Activated T-cell treated with anti-CD3 and anti-CD28 coated beads for 24 hours (primary cell): Measurements from ENCODE around the gene PHOSPHO1.
A peak's percentile ranks its signal among the peaks of the same experiment; 100 is the strongest.
"Not testable (repeated sequence)": the region's sequence is repeated elsewhere in the genome, so short reads cannot be mapped to it uniquely, and the experiment has no call there.

Source experiments
- DNase-seq: peaks from one replicate; pipeline ENCODE4 v3.0.0-alpha.2; 2020; ENCODE audit warnings: low read depth

PHOSPHO1 gene

DNA sequence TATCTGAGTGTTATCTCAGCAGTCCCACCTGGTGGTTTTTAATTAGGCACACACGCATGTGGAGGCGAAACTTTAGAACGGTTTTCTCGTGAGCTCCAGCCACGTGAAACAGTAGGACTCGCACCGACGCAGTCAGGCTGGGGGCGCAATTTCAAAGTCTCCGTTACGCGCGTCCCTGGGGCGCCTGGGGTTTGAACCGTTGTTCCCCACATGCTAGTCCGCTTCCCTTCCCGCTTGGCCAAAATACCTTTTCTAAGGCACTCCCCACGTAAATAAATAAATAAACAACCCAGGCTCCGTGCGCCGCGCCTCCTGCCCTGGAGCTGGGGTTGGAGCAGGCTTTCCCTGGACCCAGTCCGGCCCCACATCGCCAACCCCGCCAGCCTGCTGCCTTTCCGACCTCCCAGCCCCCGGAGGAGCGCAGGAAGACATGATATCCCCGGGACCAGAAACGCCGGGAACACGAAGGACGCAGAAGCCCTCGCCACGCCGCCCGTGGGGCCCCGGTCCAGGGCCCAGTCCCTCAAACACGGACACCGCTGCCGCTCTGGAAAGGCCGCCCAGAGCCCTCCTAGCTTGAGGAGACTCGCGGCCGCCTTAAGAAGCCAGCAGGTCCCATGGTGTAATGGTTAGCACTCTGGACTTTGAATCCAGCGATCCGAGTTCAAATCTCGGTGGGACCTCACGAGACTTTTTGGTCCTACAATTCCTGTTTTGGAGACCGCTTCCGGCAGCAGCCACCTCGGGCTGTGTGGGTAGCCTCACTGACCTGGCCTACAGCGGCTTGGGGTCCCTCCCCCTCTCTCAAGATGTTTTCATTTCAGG is 38.5 kb downstream of the PHOSPHO1 start:
- peak; percentile 88 for DNase-seq

- no peak for DNase-seq
These were observed 39.1 kb downstream of the PHOSPHO1 start for GRCh38 chr17:49191409-49191916.

DNA sequence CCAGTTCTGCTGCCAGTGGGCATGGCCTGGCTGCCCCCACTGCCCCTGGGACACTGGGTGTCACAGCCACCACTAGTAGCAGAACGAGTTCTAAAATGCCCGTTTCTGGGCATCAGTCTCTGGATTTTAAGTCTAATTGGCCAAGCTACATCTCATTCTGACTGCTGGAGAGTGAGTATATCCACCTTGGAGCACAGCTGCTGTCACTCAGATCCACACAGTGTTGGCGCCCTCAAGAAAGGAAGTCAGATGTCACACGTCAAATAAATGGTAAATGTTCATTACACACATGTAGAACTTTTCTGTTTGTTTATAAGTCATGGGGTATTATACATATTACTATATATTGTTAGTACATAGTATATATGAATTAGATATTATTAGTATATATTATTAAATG is 39.7 kb downstream of the PHOSPHO1 start:
- DNase-seq, result no peak

DNA sequence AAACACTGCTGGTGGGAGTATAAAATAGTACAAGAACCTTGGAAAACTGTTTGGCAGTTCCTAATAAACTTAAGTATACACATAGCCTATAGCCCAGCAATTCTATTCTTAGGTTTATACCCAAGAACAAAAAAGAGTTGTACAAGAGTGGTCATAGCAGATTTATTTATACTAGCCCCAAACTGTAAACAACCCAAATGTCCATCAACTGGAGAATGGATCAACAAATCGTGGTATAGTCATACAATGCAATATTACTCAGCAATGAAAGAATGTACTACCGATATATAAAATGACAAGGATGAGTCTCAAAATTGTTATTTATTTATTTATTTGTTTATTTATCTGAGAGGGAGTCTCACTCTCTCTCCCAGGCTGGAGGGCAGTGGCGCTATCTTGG is 43.3 kb downstream of the PHOSPHO1 start:
- DNase-seq, result no peak

GRCh38 chr17:49185381-49185780 is 45.2 kb downstream of the PHOSPHO1 start:
- not testable (repeated sequence) for DNase-seq

DNA sequence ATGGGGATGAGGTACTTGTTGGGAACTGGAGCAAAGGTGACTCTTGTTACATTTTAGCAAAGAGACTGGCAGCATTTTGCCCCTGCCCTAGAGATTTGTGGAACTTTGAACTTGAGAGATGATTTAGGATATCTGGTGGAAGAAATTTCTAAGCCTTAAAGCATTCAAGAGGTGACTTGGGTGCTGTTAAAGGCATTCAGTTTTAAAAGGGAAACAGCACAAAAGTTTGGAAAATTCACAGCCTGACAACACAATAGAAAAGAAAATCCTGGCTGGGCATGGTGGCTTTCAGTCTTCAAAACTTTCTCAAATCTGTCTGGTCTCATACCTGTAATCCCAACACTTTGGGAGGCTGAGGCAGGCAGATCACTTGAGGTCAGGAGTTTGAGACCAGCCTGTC is 46.1 kb downstream of the PHOSPHO1 start:
- DNase-seq, result not testable (repeated sequence)

- DNase-seq, result no peak
These were observed 46.8 kb downstream of the PHOSPHO1 start for GRCh38 chr17:49183801-49184200.

DNA sequence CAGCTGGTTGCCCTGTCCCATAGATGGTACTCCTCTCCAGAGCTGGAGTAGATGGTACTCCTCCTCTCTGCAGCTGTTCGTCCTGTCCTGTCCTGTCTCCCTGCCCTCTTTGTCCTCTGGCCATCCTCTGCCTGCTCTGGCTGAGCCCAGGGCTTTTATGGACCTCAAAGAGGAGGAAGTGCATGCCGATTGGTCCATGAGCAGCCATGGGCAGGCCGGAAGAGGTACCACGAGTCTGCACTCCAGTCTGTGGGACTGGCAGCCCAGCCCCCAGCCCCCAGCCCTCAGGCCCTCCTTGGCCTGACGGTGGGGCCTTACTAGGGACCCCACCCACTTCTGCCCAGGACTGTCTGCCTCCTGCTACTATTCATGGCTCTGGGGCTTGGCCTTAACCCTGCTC is 47.2 kb downstream of the PHOSPHO1 start:
- DNase-seq, result no peak

GRCh38 chr17:49180998-49181635 is 49.5 kb downstream of the PHOSPHO1 start:
- no peak for DNase-seq

DNA sequence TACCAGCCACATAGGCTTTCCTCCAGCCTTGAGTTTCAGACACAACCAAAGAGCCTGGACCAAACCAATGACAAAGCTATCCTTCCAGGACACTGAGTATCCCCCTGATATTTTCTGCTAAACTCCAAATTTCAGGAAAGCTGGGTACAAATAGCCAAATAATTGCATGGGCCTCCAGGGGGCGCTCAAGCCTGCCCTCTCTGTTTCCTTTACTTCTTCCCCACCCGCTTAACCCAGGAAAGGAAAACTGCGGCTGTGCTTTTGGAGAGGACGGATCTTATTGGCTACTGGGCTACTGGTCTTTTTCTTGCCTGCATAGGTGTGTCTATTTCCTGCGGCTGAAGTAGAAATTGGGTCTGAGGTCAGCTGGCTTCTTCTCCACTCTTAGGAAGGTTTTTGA is 50.3 kb downstream of the PHOSPHO1 start:
- DNase-seq, result peak; percentile 48

DNA sequence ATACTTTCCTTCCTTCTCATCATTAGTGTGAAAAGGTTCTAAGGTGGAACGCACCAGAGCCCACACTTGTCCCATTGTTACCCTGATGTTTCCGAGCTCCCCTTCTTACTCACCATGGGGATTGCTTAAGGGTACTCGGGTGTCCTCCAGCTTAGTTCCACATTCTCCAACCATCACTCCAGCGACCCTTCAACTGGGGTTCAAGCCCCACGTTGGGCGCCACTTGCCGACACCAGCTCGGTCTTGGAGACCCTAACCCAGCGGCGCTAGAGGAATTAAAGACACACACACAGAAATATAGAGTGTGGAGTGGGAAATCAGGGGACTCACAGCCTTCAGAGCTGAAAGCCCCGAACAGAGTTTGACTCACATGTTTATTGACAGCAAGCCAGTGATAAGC is 54.6 kb downstream of the PHOSPHO1 start:
- DNase-seq, result not testable (repeated sequence)
